PFSK-1 (cell line): ENCODE measurements around the gene KLHL21.

Experiments
- FOXP2 ChIP-seq: optimal IDR thresholded peaks from 2 replicates; pipeline ENCODE3; 2011; ENCODE audit warnings: borderline replicate concordance, control low read depth, inconsistent platforms; ENCODE audit not compliant: insufficient read depth; ENCODE audit errors: extremely low read length, extremely low read depth
- POLR2AphosphoS5 ChIP-seq: IDR thresholded peaks from 2 replicates; pipeline ENCODE4 v1.6.1; 2012; ENCODE audit warnings: low read depth, mild to moderate bottlenecking, control low read depth, low read length, moderate library complexity
- SIN3A ChIP-seq: IDR thresholded peaks from 2 replicates; pipeline ENCODE4 v1.6.1; 2012; ENCODE audit warnings: mild to moderate bottlenecking, low read length, moderate library complexity, borderline replicate concordance; ENCODE audit not compliant: insufficient read depth
- TAF1 ChIP-seq: IDR thresholded peaks from 2 replicates; pipeline ENCODE4 v1.6.1; 2012; ENCODE audit warnings: low read length, control low read depth, borderline replicate concordance; ENCODE audit not compliant: insufficient read depth
- TF ChIP-seq, protein P1 (sequence below), 2 experiments: IDR thresholded peaks; 2 replicates each; pipeline versions ENCODE4 v1.6.1 to v1.8.0; 2011 to 2012; ENCODE audit warnings: low read depth in 2 of 2, low read length in 2 of 2, control low read depth in 1 of 2, inconsistent platforms in 1 of 2, mild to moderate bottlenecking in 1 of 2, moderate library complexity in 1 of 2; ENCODE audit not compliant: insufficient read depth in 1 of 2

KLHL21 gene

DNA sequence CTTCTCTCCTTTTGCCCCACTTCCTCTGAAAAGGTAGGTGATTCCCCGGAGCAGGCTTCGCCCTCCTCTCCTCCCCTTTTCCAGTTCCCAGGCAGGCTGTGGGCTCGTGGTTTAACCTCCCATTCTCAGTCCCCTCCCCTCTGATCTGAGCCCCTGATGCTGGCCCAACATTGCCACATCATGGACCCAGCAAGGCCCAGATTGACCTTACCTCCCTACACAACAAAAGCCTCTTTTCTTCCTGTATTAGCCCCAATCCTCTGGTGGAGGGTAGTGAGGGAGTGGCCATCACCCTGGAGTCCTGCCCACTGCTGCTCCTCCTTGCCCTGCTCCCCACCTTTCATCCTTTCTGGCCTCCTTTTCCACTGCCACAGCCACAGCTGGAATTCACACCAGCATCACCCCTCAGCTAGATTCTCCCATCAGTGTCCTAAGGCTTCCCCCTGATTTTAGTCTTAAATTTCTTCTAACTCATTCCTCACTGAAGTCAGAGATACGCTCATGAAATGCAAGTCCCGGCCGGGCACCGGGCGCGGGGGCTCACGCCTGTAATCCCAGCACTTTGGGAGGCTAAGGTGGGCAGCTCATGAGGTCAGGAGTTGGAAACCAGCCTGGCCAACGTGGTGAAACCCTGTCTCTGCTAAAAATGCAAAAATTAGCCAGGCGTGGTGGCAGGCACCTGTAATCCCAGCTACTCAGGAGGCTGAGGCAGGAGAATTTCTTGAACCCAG, 29.9 kb downstream of the KLHL21 start:
- TF ChIP-seq, protein P1, sequence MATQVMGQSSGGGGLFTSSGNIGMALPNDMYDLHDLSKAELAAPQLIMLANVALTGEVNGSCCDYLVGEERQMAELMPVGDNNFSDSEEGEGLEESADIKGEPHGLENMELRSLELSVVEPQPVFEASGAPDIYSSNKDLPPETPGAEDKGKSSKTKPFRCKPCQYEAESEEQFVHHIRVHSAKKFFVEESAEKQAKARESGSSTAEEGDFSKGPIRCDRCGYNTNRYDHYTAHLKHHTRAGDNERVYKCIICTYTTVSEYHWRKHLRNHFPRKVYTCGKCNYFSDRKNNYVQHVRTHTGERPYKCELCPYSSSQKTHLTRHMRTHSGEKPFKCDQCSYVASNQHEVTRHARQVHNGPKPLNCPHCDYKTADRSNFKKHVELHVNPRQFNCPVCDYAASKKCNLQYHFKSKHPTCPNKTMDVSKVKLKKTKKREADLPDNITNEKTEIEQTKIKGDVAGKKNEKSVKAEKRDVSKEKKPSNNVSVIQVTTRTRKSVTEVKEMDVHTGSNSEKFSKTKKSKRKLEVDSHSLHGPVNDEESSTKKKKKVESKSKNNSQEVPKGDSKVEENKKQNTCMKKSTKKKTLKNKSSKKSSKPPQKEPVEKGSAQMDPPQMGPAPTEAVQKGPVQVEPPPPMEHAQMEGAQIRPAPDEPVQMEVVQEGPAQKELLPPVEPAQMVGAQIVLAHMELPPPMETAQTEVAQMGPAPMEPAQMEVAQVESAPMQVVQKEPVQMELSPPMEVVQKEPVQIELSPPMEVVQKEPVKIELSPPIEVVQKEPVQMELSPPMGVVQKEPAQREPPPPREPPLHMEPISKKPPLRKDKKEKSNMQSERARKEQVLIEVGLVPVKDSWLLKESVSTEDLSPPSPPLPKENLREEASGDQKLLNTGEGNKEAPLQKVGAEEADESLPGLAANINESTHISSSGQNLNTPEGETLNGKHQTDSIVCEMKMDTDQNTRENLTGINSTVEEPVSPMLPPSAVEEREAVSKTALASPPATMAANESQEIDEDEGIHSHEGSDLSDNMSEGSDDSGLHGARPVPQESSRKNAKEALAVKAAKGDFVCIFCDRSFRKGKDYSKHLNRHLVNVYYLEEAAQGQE (IDR thresholded peaks at IDR 0.05; ENCODE audit: insufficient read depth in 1 of 2, low read depth in 2 of 2, low read length in 2 of 2): no peak
- no peak for TF ChIP-seq POLR2AphosphoS5
- TF ChIP-seq SIN3A: no peak
- TF ChIP-seq TAF1: no peak
- TF ChIP-seq FOXP2: no peak

DNA sequence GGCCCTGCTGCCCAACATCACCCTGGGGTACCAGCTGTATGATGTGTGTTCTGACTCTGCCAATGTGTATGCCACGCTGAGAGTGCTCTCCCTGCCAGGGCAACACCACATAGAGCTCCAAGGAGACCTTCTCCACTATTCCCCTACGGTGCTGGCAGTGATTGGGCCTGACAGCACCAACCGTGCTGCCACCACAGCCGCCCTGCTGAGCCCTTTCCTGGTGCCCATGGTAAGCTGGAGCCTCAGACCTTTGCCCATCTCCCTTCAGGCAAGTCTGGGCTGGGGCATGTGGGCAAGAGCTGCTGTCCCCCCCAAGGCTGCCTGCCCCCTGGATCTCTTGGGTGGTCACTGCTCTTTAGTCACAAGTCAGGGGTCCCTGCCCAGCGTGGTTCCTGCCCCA, 31.7 kb downstream of the KLHL21 start:
- no peak for TF ChIP-seq SIN3A
- no peak for TF ChIP-seq POLR2AphosphoS5
- no peak for TF ChIP-seq FOXP2

DNA sequence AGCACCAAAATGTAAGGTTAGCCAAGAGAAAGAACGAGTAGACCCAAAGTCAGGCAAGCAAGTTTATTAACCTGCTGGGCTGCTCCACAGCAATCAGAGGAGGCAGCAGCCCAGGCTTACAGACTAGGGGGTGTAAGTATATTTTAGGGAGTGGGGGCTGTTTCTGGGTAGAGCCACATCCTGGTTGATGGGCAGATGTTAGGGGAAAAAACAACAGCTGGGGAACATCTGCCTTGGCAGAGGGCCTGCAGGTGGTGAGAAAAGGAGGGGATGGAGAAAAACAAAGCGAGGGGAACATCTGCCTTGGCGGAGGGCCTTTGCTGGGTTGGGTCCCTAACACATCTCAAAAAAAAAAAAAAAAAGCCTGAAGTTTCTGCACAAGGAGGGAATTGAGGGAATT, 32.6 kb downstream of the KLHL21 start:
- no peak for TF ChIP-seq SIN3A
- TF ChIP-seq TAF1: no peak

DNA sequence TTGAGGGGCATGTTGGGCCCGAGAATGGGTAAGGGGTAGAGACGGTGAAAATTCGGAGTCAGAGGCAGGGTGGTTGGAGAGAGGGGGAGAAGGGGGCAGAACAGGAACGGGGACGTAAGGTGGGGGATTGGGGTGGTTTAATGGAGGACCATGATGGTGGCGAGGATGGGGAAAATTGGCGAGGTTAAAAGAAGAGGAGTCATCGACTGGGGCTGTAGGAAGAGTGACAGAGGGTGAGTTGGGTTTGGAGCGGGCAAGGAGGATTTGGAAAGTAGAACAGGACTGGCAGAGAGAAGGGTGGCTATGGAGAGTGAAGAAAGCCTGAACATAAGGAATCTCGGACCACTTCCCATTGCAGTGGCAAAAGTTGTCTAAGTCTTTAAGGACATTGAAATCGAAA, 33.6 kb downstream of the KLHL21 start:
- TF ChIP-seq, protein P1 (IDR thresholded peaks at IDR 0.05; ENCODE audit: insufficient read depth in 1 of 2, low read depth in 2 of 2, low read length in 2 of 2): no peak
- no peak for TF ChIP-seq FOXP2
- no peak for TF ChIP-seq TAF1
- no peak for TF ChIP-seq SIN3A
- no peak for TF ChIP-seq POLR2AphosphoS5

DNA sequence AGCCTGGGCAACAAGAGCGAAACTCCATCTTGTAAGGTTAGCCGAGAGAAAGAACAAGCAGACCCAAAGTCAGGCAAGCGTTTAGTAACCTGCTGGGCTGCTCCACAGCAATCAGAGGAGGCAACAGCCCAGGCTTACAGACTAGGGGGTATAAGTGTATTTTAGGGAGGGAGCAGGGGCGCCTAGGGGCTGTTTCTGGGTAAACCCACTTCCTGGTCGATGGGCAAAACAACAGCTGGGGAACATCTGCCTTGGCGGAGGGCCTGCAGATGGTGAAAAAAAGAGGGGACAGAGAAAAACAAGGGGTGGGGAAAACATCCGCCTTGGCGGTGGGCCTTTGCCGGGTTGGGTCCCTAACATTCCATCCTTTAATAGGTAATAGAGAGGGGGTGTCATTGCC, 42.4 kb downstream of the KLHL21 start:
- TF ChIP-seq FOXP2 (no peak), POLR2AphosphoS5 (no peak), SIN3A (no peak), TAF1 (no peak)
- TF ChIP-seq, protein P1 (IDR thresholded peaks at IDR 0.05; ENCODE audit: insufficient read depth in 1 of 2, low read depth in 2 of 2, low read length in 2 of 2): no peak

DNA sequence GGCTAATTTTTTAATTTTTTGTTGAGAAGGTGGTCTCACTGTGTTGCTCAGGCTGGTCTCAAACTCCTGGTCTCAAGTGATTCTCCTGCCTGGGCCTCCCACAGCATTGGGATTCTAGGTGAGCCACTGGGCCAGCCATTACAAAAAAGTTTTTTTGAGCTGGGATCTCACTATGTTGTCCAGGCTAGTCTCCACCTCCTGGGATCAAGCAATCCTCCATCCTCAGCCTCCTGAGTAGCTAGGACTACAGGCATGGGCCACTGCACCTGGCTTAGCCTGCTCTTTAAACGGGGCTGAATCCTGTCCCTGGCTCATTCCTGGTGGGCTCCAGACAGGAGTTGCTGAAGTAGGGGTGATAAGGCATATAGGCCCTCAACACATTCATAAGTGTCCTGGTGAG, 45.1 kb downstream of the KLHL21 start:
- no peak for TF ChIP-seq TAF1
- TF ChIP-seq SIN3A: no peak
- TF ChIP-seq FOXP2: no peak
- TF ChIP-seq, protein P1 (IDR thresholded peaks at IDR 0.05; ENCODE audit: insufficient read depth in 1 of 2, low read depth in 2 of 2, low read length in 2 of 2): no peak
- no peak for TF ChIP-seq POLR2AphosphoS5
